Fibroblast of villous mesenchyme (primary cell): ENCODE measurements around the gene NELFA. TPM values are rescaled to one million over a fixed set of nuclear protein-coding genes. Genes with fewer than 3 reads are reported as not detected.

Experiments
- DNase-seq: peaks from one replicate; pipeline ENCODE4 v3.0.0-alpha.2; 2010; ENCODE audit warnings: low read depth
- H3K4me3 ChIP-seq: 2 replicates; pipeline ENCODE4 v1.5.1; 2011; ENCODE audit warnings: low read depth, mild to moderate bottlenecking, low read length
- CTCF ChIP-seq: IDR thresholded peaks from 2 replicates; pipeline ENCODE4 v1.5.1; 2012; ENCODE audit warnings: low read depth, mild to moderate bottlenecking, low read length; ENCODE audit not compliant: insufficient read depth
- total RNA-seq: library from RNA; depleted of rRNA; stranded (reverse); fragments of >200 nt; gene quantifications from 2 replicates; pipeline ENCODE4 v1.2.3, GENCODE V29; 2012

The NELFA gene
- total RNA-seq, 1 donor, result 18.1 TPM

GRCh38 chr4:2021358-2022018 is 12.7 kb upstream of the NELFA start:
- peak overlapping the region; percentile 9 for H3K4me3 ChIP-seq
- peak; percentile 4 for TF ChIP-seq CTCF
- DNase-seq, result peak; percentile 77

GRCh38 chr4:2015008-2015407 is 6.2 kb upstream of the NELFA start:
- H3K4me3 ChIP-seq, result no peak overlapping the region
- no peak for DNase-seq
- no peak for TF ChIP-seq CTCF

- H3K4me3 ChIP-seq, result no peak overlapping the region
- DNase-seq, result peak; percentile 39
- TF ChIP-seq CTCF, result no peak
Observed at GRCh38 chr4:2011583-2011982, 2.8 kb upstream of the NELFA start.

- peak overlapping the region; percentile 95 for H3K4me3 ChIP-seq
- DNase-seq, result peak; percentile 54
- peak; percentile 35 for TF ChIP-seq CTCF
Observed at GRCh38 chr4:2009651-2010233, 968 bp upstream of the NELFA start.

GRCh38 chr4:2008671-2008920 is 178 bp downstream of the NELFA start:
- peak overlapping the region; percentile 95 for H3K4me3 ChIP-seq
- TF ChIP-seq CTCF, result no peak

GRCh38 chr4:2007804-2008670 is 737 bp downstream of the NELFA start:
- DNase-seq, result peak; percentile 30
- H3K4me3 ChIP-seq, result peak overlapping the region; percentile 95
- TF ChIP-seq CTCF, result no peak

More at GRCh38 chr4:2008671-2008920, 178 bp downstream of the NELFA start:
- DNase-seq, result no peak
